Neutrophil (primary cell): Measurements from ENCODE around the gene GBP6.

Source experiments
- H3K27ac ChIP-seq: fragments of 200-600 bp; sonication (generic); 2 replicates; pipeline ENCODE4 v1.5.1; 2016; ENCODE audit warnings: mild to moderate bottlenecking, moderate library complexity
- H3K27me3 ChIP-seq: fragments of 200-600 bp; sonication (generic); 2 replicates; pipeline ENCODE4 v1.6.0; 2016; ENCODE audit warnings: mild to moderate bottlenecking
- H3K36me3 ChIP-seq: fragments of 200-600 bp; sonication (generic); 2 replicates; pipeline ENCODE4 v1.5.1; 2017
- H3K4me1 ChIP-seq, 2 experiments: fragments of 200-600 bp in 1 of 2; sonication (generic) in 1 of 2; 1 replicate in 1 of 2; 2 replicates in 1 of 2; pipeline versions ENCODE4 v1.5.1 to v1.6.1; 2013 to 2016; ENCODE audit warnings: low read depth in 1 of 2, low read length in 1 of 2, mild to moderate bottlenecking in 1 of 2, moderate library complexity in 1 of 2; ENCODE audit not compliant: control insufficient read depth in 1 of 2, insufficient read depth in 1 of 2
- H3K4me3 ChIP-seq, 2 experiments: fragments of 200-600 bp in 1 of 2; sonication (generic) in 1 of 2; 1 replicate in 1 of 2; 2 replicates in 1 of 2; pipeline ENCODE4 v1.5.1; 2013 to 2016; ENCODE audit warnings: low read depth in 1 of 2, low read length in 1 of 2, mild to moderate bottlenecking in 1 of 2, moderate library complexity in 1 of 2
- H3K9me3 ChIP-seq: fragments of 200-600 bp; sonication (generic); 2 replicates; pipeline ENCODE4 v1.5.1; 2016
- CTCF ChIP-seq: fragments of 200-600 bp; sonication (generic); IDR thresholded peaks from 2 replicates; pipeline ENCODE4 v1.5.1; 2016; ENCODE audit warnings: antibody characterized with exemption

GBP6 gene

GRCh38 chr1:89363638-89364536 lies at the start of gene GBP6:
Gene GBP6 (plus strand): TSS chr1:89364059. CDS start chr1:89368552, 4,493 bp downstream.
- no peaks in the 10 kb centered on the region for H3K4me1 ChIP-seq
- no peaks in the 10 kb centered on the region for H3K36me3 ChIP-seq
- no peaks in the 10 kb centered on the region for H3K27me3 ChIP-seq
- TF ChIP-seq CTCF, result no peak
- H3K4me3 ChIP-seq, result no peak within 1 kb of the TSS
- H3K9me3 ChIP-seq, result no peaks in the 10 kb centered on the region
- no peak within 1 kb of the TSS for H3K27ac ChIP-seq

GRCh38 chr1:89322402-89322801 lies 41.5 kb upstream of the GBP6 start:
- H3K36me3 ChIP-seq, result no peaks in the 10 kb centered on the region
- no peak overlapping the region for H3K4me3 ChIP-seq
- H3K9me3 ChIP-seq, result no peaks in the 10 kb centered on the region
- TF ChIP-seq CTCF, result no peak
- no peak overlapping the region for H3K27ac ChIP-seq
- H3K4me1 ChIP-seq, result no peaks in the 10 kb centered on the region
- no peaks in the 10 kb centered on the region for H3K27me3 ChIP-seq

- Histone ChIP-seq H3K27me3 (no peaks in the 10 kb centered on the region), H3K36me3 (no peaks in the 10 kb centered on the region), H3K9me3 (no peaks in the 10 kb centered on the region), H3K4me3 (no peak overlapping the region), H3K4me1 (no peaks in the 10 kb centered on the region), H3K27ac (no peak overlapping the region)
- no peak for TF ChIP-seq CTCF
Observed at GRCh38 chr1:89331890-89332289, 32.0 kb upstream of the GBP6 start.

- Histone ChIP-seq H3K36me3 (no peaks in the 10 kb centered on the region), H3K4me1 (no peaks in the 10 kb centered on the region), H3K9me3 (no peaks in the 10 kb centered on the region), H3K4me3 (no peak overlapping the region), H3K27ac (no peak overlapping the region), H3K27me3 (no peaks in the 10 kb centered on the region)
- no peak for TF ChIP-seq CTCF
Observed at GRCh38 chr1:89332461-89332860, 31.4 kb upstream of the GBP6 start.

GRCh38 chr1:89335486-89335885 lies 28.4 kb upstream of the GBP6 start:
- TF ChIP-seq CTCF, result no peak
- Histone ChIP-seq H3K27me3 (no peaks in the 10 kb centered on the region), H3K27ac (no peak overlapping the region), H3K4me1 (no peaks in the 10 kb centered on the region), H3K36me3 (no peaks in the 10 kb centered on the region), H3K9me3 (no peaks in the 10 kb centered on the region), H3K4me3 (no peak overlapping the region)
